HCT116 (cell line): Measurements from ENCODE around the gene CREB3L1. TPM values are rescaled to one million over a fixed set of nuclear protein-coding genes. Genes with fewer than 3 reads are reported as not detected.
A peak's percentile ranks its signal among the peaks of the same experiment; 100 is the strongest.

Experiments
- ATAC-seq: fragments of 200-7000 bp; cut with Tn5 transposase; 2 replicates; pipeline ENCODE4 v1.9.1; 2020; ENCODE audit warnings: mild to moderate bottlenecking, moderate library complexity
- BruUV-seq: library from RNA; stranded (reverse); fragments of 400-500 nt; replicated peaks from 2 replicates; lab custom pipeline; 2021; lab: Mats Ljungman, UMichigan
- CTCF ChIA-PET: fragments of 300-600 bp; sonication (Branson Sonifier 250); formaldehyde crosslinking; loops from one replicate; lab custom pipeline; 2021; ENCODE audit warnings: antibody characterized with exemption; lab: Charles Lee
- POLR2A ChIA-PET: fragments of 300-600, 350-600 bp; sonication (Branson Sonifier 250); formaldehyde crosslinking; loops from one replicate; lab custom pipeline; 2021; ENCODE audit warnings: antibody characterized with exemption; lab: Charles Lee
- RAD21 ChIA-PET, 2 experiments: fragments of 300-600 bp; sonication (Branson Sonifier 250); formaldehyde crosslinking; loops; one replicate each; lab custom pipeline; 2023; ENCODE audit warnings: low total read pairs in 2 of 2; ENCODE audit not compliant: uncharacterized antibody in 2 of 2, unreplicated experiment in 2 of 2, low non-redundant PET in 1 of 2; lab: Charles Lee
- DNase-seq: peaks from one replicate; pipeline ENCODE4 v3.0.0-alpha.2; 2010; ENCODE audit warnings: low read depth, low spot score
- H2AFZ ChIP-seq: fragments of 200-600 bp; shearing (Covaris generic), sonication (generic); 2 replicates; pipeline ENCODE4 v1.6.1; 2017; ENCODE audit warnings: low read depth, mixed run types, mixed read lengths, antibody characterized with exemption, low read length; ENCODE audit not compliant: poor library complexity, severe bottlenecking
- H3K27ac ChIP-seq: 2 replicates; pipeline ENCODE4 v1.5.1; 2012; ENCODE audit warnings: low read depth, low read length
- H3K27me3 ChIP-seq: fragments of 200-600 bp; sonication (generic); 2 replicates; pipeline ENCODE4 v1.6.1; 2016; ENCODE audit warnings: mixed run types, low read length, mixed read lengths; ENCODE audit not compliant: insufficient read depth
- H3K36me3 ChIP-seq, 2 experiments: fragments of 200-500 bp in 1 of 2; fragments of 200-600 bp in 1 of 2; sonication (Bioruptor generic) in 1 of 2; sonication (generic) in 1 of 2; 2 replicates each; pipeline versions ENCODE4 v1.5.1 to v1.6.1; 2014 to 2016; ENCODE audit warnings: low read length in 2 of 2, inconsistent platforms in 1 of 2, mixed read lengths in 1 of 2, mixed run types in 1 of 2; ENCODE audit not compliant: insufficient read depth in 2 of 2, control insufficient read depth in 1 of 2
- H3K4me1 ChIP-seq, 2 experiments: fragments of 200-600 bp in 1 of 2; sonication (generic) in 1 of 2; 2 replicates each; pipeline versions ENCODE4 v1.5.1 to v1.6.1; 2012 to 2017; ENCODE audit warnings: low read length in 2 of 2, inconsistent platforms in 1 of 2, mild to moderate bottlenecking in 1 of 2, mixed read lengths in 1 of 2, mixed run types in 1 of 2, moderate library complexity in 1 of 2; ENCODE audit not compliant: insufficient read depth in 2 of 2, control insufficient read depth in 1 of 2
- H3K4me2 ChIP-seq: fragments of 200-600 bp; sonication (generic); 2 replicates; pipeline ENCODE4 v1.6.1; 2017; ENCODE audit warnings: mixed run types, low read length, mixed read lengths
- H3K4me3 ChIP-seq, 2 experiments: fragments of 200-600 bp in 1 of 2; sonication (generic) in 1 of 2; replicated peaks in 1 of 2; 2 replicates each; pipeline ENCODE4 v1.5.1; 2011 to 2016; ENCODE audit warnings: low read length in 2 of 2, control low read depth in 1 of 2, low read depth in 1 of 2, mild to moderate bottlenecking in 1 of 2, mixed read lengths in 1 of 2, mixed run types in 1 of 2
- H3K79me2 ChIP-seq: fragments of 200-600 bp; sonication (generic); 2 replicates; pipeline ENCODE4 v1.6.1; 2017; ENCODE audit warnings: mild to moderate bottlenecking, mixed run types, low read length, moderate library complexity, mixed read lengths; ENCODE audit not compliant: insufficient read depth
- H3K9ac ChIP-seq: fragments of 200-600 bp; sonication (generic); 2 replicates; pipeline ENCODE4 v1.6.1; 2016; ENCODE audit warnings: low read length, mixed read lengths
- H3K9me2 ChIP-seq: fragments of 200-600 bp; sonication (generic), shearing (Covaris generic); 2 replicates; pipeline ENCODE4 v1.6.1; 2017; ENCODE audit warnings: mixed run types, mild to moderate bottlenecking, moderate library complexity; ENCODE audit not compliant: insufficient read depth
- H3K9me3 ChIP-seq, 2 experiments: fragments of 200-500 bp in 1 of 2; fragments of 200-600 bp in 1 of 2; sonication (Bioruptor generic) in 1 of 2; sonication (generic) in 1 of 2; 2 replicates each; pipeline ENCODE4 v1.6.1; 2014 to 2017; ENCODE audit warnings: low read length in 2 of 2, mixed read lengths in 2 of 2, inconsistent platforms in 1 of 2, low read depth in 1 of 2, mild to moderate bottlenecking in 1 of 2, mixed run types in 1 of 2, moderate library complexity in 1 of 2; ENCODE audit not compliant: control insufficient read depth in 1 of 2, insufficient read depth in 1 of 2
- H4K20me1 ChIP-seq: fragments of 200-600 bp; sonication (generic), shearing (Covaris generic); 2 replicates; pipeline ENCODE4 v1.6.1; 2017; ENCODE audit warnings: mixed run types, mild to moderate bottlenecking, moderate library complexity; ENCODE audit not compliant: insufficient read depth
- CBX3 ChIP-seq: IDR thresholded peaks from 2 replicates; pipeline ENCODE4 v1.6.1; 2012; ENCODE audit warnings: low read depth
- CEBPB ChIP-seq: IDR thresholded peaks from 2 replicates; pipeline ENCODE4 v1.6.1; 2012; ENCODE audit warnings: low read depth
- ELF1 ChIP-seq: IDR thresholded peaks from 2 replicates; pipeline ENCODE4 v1.6.1; 2012; ENCODE audit warnings: low read depth, borderline replicate concordance
- EZH2phosphoT487 ChIP-seq: fragments of 200-600 bp; IDR thresholded peaks from 2 replicates; pipeline ENCODE4 v1.6.1; 2018; ENCODE audit warnings: antibody characterized with exemption, borderline replicate concordance
- FOSL1 ChIP-seq: IDR thresholded peaks from 2 replicates; pipeline ENCODE4 v1.6.1; 2012; ENCODE audit warnings: low read depth
- POLR2A ChIP-seq: IDR thresholded peaks from 2 replicates; pipeline ENCODE4 v1.7.0; 2011; ENCODE audit warnings: borderline replicate concordance; ENCODE audit not compliant: insufficient read depth, insufficient read length; ENCODE audit errors: extremely low read depth
- POLR2AphosphoS5 ChIP-seq: IDR thresholded peaks from 2 replicates; pipeline ENCODE4 v1.6.1; 2011; ENCODE audit warnings: mild to moderate bottlenecking, low read depth, low read length, moderate library complexity
- RAD21 ChIP-seq: IDR thresholded peaks from 2 replicates; pipeline ENCODE4 v1.6.1; 2012; ENCODE audit warnings: low read depth, mild to moderate bottlenecking
- SIN3A ChIP-seq: IDR thresholded peaks from 2 replicates; pipeline ENCODE4 v1.6.1; 2012; ENCODE audit warnings: low read depth
- SRF ChIP-seq: IDR thresholded peaks from 2 replicates; pipeline ENCODE4 v1.6.1; 2012; ENCODE audit warnings: low read depth
- TCF7L2 ChIP-seq: IDR thresholded peaks from 2 replicates; pipeline ENCODE4 v1.7.0; 2011; ENCODE audit warnings: borderline replicate concordance, inconsistent platforms; ENCODE audit not compliant: insufficient read depth, insufficient read length; ENCODE audit errors: extremely low read depth
- YY1 ChIP-seq: IDR thresholded peaks from 2 replicates; pipeline ENCODE4 v1.6.1; 2011; ENCODE audit warnings: low read length, low read depth, moderate library complexity, mild to moderate bottlenecking; ENCODE audit not compliant: insufficient replicate concordance; ENCODE audit errors: extremely low read depth
- ZFX ChIP-seq: fragments of 450-650 bp; IDR thresholded peaks from 2 replicates; pipeline ENCODE4 v1.6.1; 2017
- ZNF274 ChIP-seq: fragments of 200-500 bp; sonication (Bioruptor generic); IDR thresholded peaks from 2 replicates; pipeline ENCODE4 v1.6.1; 2014; ENCODE audit warnings: mild to moderate bottlenecking, low read depth, low read length, inconsistent platforms
- intact Hi-C: fragments of 100-400 bp; cut with micrococcal nuclease; formaldehyde crosslinking; loops from 2 replicates; pipeline ENCODE4 v1.10.0; 2022
- total RNA-seq: library from RNA; stranded (reverse); gene quantifications from one replicate; pipeline ENCODE4 v1.2.1, GENCODE V29; 2021; ENCODE audit not compliant: unreplicated experiment
- TF ChIP-seq, protein P1 (sequence below): IDR thresholded peaks from 2 replicates; pipeline ENCODE4 v1.6.1; 2012
- TF ChIP-seq, protein P2 (sequence below): IDR thresholded peaks from 2 replicates; pipeline ENCODE4 v1.6.1; 2012; ENCODE audit warnings: low read depth
- TF ChIP-seq, protein P3 (sequence below): IDR thresholded peaks from 2 replicates; pipeline ENCODE4 v1.6.1; 2012

CREB3L1 gene
- total RNA-seq, 1 experiment from 2014 or later: 0.37 TPM

DNA sequence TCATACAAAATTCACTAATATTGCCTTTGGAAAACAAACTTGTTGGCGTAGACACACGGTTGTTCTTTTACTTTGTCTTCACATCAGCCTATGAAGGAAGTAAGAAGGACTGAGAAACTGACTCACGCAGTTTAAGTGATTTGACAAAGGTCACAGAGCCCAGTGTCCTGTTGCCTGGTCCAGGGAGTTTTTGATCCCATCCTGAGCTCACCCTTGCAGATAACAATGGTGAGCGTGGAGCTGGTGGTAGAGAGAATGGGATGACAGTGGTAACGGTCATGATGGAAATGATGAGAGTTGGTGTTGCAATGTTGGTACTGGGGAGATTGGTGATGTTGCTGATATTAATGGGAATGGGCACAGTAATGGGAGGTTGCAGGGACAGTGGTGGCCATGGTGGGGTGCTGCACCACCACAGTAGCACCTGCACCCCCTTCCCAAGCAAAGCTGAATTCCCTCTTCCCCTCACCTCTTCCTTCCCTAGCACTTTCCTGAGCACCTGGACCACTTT is 22.0 kb downstream of the CREB3L1 start:
- H3K79me2 ChIP-seq: no peaks in the 10 kb centered on the region
- no peaks in the 10 kb centered on the region for H3K9me3 ChIP-seq
- H3K4me2 ChIP-seq: peak overlapping the region; percentile 6; the same call in 1 of the 2 replicates
- no peak overlapping the region for H3K4me3 ChIP-seq
- H3K27ac ChIP-seq: no peak overlapping the region
- no peak overlapping the region for H3K9ac ChIP-seq
- no peaks in the 10 kb centered on the region for H3K9me2 ChIP-seq
- no peak overlapping the region for H2AFZ ChIP-seq
- ChIA-PET POLR2A (interaction anchor here (0.5 kb wide), 1 partner anchor 21 kb away, joined by 3 read pairs; no protein-coding TSS in a partner anchor), RAD21 (no interaction called here), CTCF (interaction anchor here (0.9 to 1.5 kb wide), 2 partner anchors 9 to 10 kb away, joined by 4 to 7 read pairs; no protein-coding TSS in a partner anchor)
- H3K27me3 ChIP-seq: no peaks in the 10 kb centered on the region
- peaks cover 0 to 17% of the 10 kb centered on the region in 2 experiments; a peak in 2 of 4 replicates for H3K4me1 ChIP-seq
- no peak; the same call in 1 of the 2 replicates for ATAC-seq
- H3K36me3 ChIP-seq: no peaks in the 10 kb centered on the region
- DNase-seq: no peak
- TF ChIP-seq EZH2phosphoT487 (no peak), SRF (no peak), ZFX (no peak), ELF1 (no peak), FOSL1 (no peak), YY1 (no peak), POLR2A (no peak), RAD21 (no peak), ZNF274 (no peak), POLR2AphosphoS5 (no peak), CEBPB (no peak), CBX3 (no peak), SIN3A (no peak), TCF7L2 (no peak)
- TF ChIP-seq, protein P1, sequence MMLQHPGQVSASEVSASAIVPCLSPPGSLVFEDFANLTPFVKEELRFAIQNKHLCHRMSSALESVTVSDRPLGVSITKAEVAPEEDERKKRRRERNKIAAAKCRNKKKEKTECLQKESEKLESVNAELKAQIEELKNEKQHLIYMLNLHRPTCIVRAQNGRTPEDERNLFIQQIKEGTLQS: no peak
- TF ChIP-seq, protein P2, sequence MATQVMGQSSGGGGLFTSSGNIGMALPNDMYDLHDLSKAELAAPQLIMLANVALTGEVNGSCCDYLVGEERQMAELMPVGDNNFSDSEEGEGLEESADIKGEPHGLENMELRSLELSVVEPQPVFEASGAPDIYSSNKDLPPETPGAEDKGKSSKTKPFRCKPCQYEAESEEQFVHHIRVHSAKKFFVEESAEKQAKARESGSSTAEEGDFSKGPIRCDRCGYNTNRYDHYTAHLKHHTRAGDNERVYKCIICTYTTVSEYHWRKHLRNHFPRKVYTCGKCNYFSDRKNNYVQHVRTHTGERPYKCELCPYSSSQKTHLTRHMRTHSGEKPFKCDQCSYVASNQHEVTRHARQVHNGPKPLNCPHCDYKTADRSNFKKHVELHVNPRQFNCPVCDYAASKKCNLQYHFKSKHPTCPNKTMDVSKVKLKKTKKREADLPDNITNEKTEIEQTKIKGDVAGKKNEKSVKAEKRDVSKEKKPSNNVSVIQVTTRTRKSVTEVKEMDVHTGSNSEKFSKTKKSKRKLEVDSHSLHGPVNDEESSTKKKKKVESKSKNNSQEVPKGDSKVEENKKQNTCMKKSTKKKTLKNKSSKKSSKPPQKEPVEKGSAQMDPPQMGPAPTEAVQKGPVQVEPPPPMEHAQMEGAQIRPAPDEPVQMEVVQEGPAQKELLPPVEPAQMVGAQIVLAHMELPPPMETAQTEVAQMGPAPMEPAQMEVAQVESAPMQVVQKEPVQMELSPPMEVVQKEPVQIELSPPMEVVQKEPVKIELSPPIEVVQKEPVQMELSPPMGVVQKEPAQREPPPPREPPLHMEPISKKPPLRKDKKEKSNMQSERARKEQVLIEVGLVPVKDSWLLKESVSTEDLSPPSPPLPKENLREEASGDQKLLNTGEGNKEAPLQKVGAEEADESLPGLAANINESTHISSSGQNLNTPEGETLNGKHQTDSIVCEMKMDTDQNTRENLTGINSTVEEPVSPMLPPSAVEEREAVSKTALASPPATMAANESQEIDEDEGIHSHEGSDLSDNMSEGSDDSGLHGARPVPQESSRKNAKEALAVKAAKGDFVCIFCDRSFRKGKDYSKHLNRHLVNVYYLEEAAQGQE: no peak
- TF ChIP-seq, protein P3, sequence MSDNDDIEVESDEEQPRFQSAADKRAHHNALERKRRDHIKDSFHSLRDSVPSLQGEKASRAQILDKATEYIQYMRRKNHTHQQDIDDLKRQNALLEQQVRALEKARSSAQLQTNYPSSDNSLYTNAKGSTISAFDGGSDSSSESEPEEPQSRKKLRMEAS: no peak
- no peaks in the 10 kb centered on the region for H4K20me1 ChIP-seq
- intact Hi-C loops: no loop called here
- no TSS peak for BruUV-seq
